GM13977 (cell line): ENCODE data around the gene TAS1R3.

Experiments
- DNase-seq: peaks from one replicate; pipeline ENCODE4 v3.0.0; 2012; ENCODE audit warnings: low spot score
- in situ Hi-C: fragments of 300-500 bp; cut with MboI; formaldehyde crosslinking; loops from one replicate; pipeline ENCODE4 v1.12.0; 2022; ENCODE audit warnings: low sequenced_read_pairs, low pct_unique_long_range_greater_than_20kb, mixed read lengths, inconsistent platforms; ENCODE audit not compliant: unreplicated experiment
- TF ChIP-seq, protein P1 (sequence below): IDR thresholded peaks from 2 replicates; pipeline ENCODE4 v1.5.1; 2012; ENCODE audit warnings: mild to moderate bottlenecking, control low read depth; ENCODE audit not compliant: insufficient read depth; ENCODE audit errors: extremely low read depth, missing control alignments

The TAS1R3 gene

DNA sequence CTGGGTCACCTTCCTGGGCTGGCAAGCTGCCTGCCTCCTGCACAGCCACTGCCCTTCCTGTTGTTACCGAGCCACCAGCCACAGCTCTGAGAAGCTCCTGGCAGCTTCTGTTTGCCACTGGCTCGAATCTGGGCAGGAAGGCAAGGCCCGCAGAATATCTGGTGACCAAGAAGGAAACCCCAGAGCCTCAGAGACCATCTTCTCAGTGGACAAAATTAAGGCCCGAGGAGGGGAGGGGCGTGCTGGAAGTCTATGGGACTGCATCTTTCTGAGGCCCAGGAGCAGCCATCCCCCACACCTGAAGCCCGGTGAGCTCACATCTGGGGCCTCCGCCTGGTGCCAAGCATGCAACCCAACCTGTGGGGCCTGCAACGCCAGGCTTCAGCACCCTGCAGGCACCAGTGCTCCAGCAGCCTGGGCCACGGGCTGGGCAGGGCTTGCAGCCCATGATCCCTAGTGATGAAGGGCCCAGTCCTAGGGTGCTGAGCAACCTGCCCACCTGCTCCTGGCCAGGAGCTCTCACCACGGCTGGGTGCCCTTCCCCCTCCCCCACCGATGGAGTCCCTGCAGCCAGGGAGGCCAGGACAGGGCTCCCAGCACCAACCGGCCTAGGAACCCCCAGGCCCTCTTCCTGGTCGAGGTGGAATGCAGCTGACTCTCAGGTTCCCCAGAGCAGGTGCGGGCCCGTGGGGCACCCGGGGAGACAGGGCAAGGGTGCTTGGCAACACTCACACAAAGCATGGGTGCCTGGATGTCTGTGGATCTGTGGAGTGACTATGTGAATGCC, 5.6 kb upstream of the TAS1R3 start:
- no peak for DNase-seq
- in situ Hi-C loops = no loop called here
- TF ChIP-seq, protein P1, sequence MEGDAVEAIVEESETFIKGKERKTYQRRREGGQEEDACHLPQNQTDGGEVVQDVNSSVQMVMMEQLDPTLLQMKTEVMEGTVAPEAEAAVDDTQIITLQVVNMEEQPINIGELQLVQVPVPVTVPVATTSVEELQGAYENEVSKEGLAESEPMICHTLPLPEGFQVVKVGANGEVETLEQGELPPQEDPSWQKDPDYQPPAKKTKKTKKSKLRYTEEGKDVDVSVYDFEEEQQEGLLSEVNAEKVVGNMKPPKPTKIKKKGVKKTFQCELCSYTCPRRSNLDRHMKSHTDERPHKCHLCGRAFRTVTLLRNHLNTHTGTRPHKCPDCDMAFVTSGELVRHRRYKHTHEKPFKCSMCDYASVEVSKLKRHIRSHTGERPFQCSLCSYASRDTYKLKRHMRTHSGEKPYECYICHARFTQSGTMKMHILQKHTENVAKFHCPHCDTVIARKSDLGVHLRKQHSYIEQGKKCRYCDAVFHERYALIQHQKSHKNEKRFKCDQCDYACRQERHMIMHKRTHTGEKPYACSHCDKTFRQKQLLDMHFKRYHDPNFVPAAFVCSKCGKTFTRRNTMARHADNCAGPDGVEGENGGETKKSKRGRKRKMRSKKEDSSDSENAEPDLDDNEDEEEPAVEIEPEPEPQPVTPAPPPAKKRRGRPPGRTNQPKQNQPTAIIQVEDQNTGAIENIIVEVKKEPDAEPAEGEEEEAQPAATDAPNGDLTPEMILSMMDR = no peak

DNA sequence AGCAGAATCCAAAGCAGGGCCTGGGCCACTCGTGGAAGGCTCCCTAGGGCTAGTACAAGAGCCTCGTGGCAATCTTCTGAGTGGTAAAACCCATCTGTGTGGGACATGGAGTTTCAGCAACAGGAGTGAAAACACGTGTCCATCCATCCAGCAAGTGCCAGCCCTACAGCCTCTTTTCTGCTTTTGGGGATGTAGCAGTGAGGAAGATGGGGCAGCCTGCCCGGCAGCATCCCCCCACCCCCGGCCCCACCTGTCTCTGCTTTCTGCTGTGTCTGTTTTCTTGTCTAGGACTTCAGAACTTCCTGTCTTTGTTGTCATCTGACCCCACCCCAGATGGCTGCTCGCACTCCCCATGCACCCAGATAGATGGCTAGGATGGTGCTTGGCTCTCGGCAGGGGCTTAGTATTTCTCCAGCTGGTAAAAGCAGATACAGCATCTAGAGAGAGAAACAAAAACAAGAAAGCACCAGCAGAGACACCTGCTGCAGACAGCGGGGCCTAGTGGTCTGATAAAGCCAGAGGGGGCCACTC, 4.9 kb upstream of the TAS1R3 start:
- no peak for DNase-seq
- in situ Hi-C loops = no loop called here
- TF ChIP-seq, protein P1 = no peak

DNA sequence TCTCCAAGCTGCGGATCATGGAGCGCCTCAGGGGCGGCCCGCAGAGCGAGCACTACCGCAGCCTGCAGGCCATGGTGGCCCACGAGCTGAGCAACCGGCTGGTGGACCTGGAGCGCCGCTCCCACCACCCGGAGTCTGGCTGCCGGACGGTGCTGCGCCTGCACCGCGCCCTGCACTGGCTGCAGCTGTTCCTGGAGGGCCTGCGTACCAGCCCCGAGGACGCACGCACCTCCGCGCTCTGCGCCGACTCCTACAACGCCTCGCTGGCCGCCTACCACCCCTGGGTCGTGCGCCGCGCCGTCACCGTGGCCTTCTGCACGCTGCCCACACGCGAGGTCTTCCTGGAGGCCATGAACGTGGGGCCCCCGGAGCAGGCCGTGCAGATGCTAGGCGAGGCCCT, 3.8 kb upstream of the TAS1R3 start:
- in situ Hi-C loops = no loop called here
- TF ChIP-seq, protein P1 = no peak
- DNase-seq = no peak

DNA sequence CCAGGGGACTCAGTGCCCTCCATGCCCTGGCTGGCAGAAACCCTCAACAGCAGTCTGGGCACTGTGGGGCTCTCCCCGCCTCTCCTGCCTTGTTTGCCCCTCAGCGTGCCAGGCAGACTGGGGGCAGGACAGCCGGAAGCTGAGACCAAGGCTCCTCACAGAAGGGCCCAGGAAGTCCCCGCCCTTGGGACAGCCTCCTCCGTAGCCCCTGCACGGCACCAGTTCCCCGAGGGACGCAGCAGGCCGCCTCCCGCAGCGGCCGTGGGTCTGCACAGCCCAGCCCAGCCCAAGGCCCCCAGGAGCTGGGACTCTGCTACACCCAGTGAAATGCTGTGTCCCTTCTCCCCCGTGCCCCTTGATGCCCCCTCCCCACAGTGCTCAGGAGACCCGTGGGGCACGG, 2.8 kb upstream of the TAS1R3 start:
- no peak for DNase-seq
- in situ Hi-C loops = no loop called here
- TF ChIP-seq, protein P1 = no peak

DNA sequence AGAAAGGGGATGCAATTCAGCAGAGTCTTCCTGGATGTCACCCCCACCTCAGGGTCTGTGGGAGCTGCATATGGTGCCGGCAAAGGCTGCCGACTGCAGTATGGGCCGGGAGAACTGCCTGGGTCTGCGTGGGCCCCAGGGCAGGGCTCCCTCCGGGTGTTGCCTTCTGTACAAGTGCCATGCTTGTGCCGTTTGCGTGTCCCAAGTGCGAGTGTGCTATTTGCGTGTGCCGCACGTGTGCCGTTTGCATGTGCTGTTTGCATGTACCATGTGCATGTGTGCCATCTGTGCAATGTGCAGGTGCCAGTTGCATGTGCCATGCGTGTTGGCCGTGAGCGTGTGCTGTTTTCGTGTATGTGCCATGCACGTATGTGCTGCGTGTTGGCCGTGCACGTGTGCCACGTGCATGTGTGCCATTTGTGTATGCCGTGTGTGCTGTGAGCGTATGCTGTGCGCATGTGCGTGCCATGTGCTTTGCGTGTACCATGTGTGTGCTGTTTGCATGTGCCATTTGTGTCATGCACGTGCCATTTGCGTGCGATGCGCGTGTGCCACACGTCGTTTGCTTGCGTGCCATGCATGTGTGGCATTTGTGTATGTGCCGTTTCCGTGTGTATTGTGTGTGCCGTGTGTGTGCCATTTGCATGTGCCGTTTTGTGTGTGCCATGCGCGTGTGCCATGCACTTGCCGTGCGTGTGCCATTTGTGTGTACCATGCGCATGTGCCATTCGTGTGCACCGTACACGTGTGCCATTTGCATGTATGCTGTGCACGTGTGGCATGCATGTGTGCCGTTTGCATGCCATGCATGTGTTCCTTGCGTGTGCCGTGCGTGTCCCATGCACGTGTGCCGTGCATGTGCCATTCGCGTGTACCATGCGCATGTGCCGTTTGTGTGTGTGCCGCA, 1.5 kb upstream of the TAS1R3 start:
- TF ChIP-seq, protein P1 = no peak
- DNase-seq = no peak
- in situ Hi-C loops = no loop called here

DNA sequence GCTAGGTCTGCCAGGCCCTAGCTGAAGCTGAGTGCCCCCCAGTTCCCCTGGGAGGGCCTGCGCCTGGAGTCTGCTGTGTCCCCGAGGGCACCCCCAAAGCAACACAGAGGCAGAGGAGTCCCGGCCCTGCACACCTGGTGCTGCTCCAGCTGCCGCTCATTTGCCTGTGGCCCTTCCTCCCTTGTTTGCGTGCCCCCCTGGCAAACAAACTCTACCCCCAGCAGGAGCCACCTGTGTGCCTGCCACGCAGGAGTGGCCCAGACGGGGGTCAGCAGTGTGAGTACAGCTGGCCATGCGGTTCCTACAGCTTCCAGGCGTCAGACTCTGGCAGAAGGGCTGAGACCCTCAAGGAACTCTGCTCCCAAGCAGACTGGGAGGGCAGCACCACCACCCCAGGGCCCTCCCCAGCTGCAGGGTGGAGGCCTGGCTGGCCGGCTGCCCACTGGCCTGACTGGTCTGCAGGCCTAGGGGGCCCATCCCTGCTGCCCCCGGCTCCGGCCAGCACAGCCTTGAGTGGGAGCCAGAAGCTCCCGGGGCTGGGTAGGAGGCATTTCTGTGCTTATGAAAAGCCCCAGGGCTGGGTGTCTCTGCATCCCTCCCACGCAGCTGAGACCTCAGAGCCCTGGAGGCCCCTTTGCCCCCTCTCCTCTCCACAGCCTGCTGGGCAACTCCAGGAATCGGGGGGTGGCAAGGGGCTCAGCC, 563 bp upstream of the TAS1R3 start:
- DNase-seq = no peak
- in situ Hi-C loops = no loop called here
- TF ChIP-seq, protein P1 = no peak
